Cardiac fibroblast (primary cell): ENCODE measurements around the gene RGPD3.
"Not testable (repeated sequence)": the region's sequence is repeated elsewhere in the genome, so short reads cannot be mapped to it uniquely, and the experiment has no call there.

Experiments
- DNase-seq, 2 donors: peaks; one replicate each; pipeline versions ENCODE4 v3.0.0 to v3.0.0-alpha.2; 2010; ENCODE audit warnings: low read depth in 2 of 2
- H3K4me3 ChIP-seq, 2 donors: replicated peaks in 1 of 2; 1 replicate in 1 of 2; 2 replicates in 1 of 2; pipeline ENCODE4 v1.5.1; 2011; ENCODE audit warnings: low read depth in 2 of 2, low read length in 2 of 2, mild to moderate bottlenecking in 2 of 2, moderate library complexity in 1 of 2
- TF ChIP-seq, protein P1 (sequence below): IDR thresholded peaks from one replicate; pipeline ENCODE4 v1.5.1; 2011; ENCODE audit warnings: low read depth, mild to moderate bottlenecking, low read length, inconsistent platforms

The RGPD3 gene

DNA sequence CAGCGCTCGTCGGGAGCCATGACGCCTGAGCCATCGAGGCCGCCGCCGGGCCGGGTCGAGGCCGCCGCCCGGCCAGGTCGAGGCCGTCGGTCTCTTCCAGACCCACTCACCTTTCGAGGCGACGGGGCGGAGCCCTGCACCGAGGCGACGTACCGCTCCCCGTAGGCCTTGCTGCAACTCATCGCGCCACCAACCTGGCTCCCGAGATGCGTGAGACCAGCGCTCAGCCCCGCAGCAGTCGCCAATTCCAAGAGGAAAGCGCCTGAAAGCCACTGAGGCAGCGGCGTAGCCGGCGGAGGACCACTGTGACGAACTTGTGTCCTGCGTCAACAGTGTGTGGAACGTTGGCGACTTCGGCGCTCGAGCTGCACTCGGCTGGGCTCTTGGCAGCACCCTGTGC is at the start of gene RGPD3:
TSS of gene RGPD3 (minus strand) at position 307 of the 400 bp plus-strand sequence. CDS start at position 182, 125 bp downstream.
- DNase-seq, H3K4me3 ChIP-seq: not testable (repeated sequence)

DNA sequence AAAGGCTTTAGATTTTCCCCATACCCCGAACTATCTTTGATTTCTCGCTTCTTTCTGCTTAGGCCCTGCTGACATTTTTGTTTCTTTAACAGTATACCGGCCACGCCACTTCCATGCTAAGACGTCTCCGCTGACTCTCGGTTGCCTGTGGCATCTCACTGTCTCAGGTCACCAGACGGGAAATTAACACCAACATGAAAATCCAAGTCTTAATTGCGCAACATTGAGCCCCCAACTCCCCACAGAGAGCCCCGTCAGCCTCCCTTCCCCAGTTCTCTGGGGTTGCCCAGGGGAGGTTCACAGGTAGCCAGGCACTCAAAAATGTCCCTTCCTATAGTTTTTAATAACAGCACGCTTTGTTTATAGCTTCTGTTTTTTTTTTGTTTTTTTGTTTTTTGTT is 49.1 kb upstream of the RGPD3 start:
- no peak overlapping the region for H3K4me3 ChIP-seq
- no peak for DNase-seq
- TF ChIP-seq, protein P1, sequence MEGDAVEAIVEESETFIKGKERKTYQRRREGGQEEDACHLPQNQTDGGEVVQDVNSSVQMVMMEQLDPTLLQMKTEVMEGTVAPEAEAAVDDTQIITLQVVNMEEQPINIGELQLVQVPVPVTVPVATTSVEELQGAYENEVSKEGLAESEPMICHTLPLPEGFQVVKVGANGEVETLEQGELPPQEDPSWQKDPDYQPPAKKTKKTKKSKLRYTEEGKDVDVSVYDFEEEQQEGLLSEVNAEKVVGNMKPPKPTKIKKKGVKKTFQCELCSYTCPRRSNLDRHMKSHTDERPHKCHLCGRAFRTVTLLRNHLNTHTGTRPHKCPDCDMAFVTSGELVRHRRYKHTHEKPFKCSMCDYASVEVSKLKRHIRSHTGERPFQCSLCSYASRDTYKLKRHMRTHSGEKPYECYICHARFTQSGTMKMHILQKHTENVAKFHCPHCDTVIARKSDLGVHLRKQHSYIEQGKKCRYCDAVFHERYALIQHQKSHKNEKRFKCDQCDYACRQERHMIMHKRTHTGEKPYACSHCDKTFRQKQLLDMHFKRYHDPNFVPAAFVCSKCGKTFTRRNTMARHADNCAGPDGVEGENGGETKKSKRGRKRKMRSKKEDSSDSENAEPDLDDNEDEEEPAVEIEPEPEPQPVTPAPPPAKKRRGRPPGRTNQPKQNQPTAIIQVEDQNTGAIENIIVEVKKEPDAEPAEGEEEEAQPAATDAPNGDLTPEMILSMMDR = no peak

DNA sequence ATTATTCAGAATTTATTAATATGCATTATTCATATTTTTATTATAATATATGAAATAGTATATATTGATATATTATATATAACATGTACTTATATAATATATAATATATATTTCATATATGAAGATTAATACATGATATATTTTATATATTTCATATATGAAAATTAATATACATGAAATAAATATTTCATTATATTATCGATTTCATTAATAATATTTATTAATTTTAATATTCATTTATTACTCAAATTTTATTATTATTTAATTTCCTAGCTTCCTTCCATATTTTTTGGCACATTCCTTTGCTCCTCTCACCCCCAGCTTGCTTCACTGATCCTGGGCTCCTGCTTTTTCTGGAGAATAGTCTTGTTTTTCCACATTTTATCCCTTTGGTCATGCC is 48.7 kb upstream of the RGPD3 start:
- no peak for DNase-seq
- H3K4me3 ChIP-seq = no peak overlapping the region
- TF ChIP-seq, protein P1 = no peak

DNA sequence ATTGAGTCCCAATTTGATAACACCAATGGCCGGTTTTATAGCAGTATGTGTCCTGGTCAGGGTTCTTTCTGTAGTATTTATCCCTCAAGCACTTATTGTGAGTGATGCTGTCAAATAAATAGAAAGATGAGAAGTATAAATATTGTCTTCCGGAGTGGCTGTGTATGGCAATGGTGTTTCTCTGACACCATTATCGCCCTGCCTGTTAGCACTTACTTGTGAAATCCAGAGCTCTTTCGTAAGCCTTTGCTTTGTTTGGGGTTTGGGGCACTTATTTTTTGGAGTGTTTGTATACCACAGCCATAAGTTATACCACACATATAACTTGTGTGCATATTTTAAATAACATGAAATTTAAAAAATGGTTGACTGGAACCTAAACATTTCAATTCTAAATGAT is 48.2 kb upstream of the RGPD3 start:
- TF ChIP-seq, protein P1 = no peak

DNA sequence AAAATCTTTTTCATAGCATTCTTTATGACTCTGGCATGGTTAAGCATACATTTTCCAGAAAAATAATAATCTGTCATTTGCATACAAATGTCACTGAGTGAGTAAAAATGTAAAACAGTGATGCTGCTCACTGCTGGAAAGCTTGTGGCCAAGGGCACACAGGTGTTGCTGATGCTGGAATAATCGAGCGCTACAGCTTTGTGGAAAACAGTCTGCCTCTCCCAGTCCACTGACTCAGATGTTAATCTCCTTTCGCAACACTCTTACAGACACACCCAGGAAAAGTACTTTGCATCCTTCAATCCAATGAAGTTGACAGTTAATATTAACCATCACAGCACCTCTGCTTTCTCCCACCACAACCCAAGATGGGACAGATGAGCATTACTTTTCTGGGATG is 46.6 kb upstream of the RGPD3 start:
- DNase-seq = peak in 1 of 2 donors; percentile 0
- not testable (repeated sequence) for H3K4me3 ChIP-seq

More for the DNA sequence above, 48.2 kb upstream of the RGPD3 start:
- DNase-seq = no peak
- H3K4me3 ChIP-seq = no peak overlapping the region

DNA sequence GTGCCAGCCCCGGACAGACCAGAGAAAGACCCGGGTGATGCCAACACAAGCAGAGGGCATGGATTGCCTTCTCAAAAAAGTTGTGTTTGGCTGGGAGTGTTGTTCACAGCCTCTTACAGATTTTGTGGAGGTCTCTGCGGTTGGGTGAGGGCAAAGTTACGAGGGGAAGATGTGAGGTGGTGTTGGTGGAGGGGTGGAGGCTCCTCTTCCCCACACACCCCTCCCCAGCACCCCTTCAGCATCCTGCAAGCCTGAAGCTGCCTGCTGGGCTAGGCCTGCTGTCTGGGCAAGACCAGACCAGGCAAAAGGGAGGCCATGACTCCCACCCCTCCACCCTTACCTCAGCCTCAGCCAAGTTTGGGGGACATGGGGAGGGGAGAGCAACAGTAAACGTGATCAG is 45.2 kb upstream of the RGPD3 start:
- DNase-seq, H3K4me3 ChIP-seq: not testable (repeated sequence)

DNA sequence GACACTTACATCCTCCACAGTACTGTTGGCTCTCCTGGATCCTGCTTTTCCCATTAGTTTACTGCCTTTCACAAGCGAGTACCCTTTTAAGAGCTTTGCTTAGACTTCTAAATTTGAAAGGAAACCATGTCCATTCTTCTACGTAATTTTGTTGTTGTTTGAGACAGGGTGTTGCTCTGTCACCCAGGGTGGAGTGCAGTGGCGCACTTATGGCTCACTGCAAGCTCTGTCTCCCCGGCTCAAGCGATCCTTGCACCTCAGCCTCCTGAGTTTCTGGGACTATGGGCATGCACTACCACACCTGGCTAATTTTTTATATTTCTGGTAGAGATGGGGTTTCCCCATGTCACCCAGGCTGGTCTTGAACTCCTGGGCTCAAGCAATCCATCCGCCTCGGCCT is 43.7 kb upstream of the RGPD3 start:
- not testable (repeated sequence) for H3K4me3 ChIP-seq
- DNase-seq = peak in 1 of 2 donors; percentile 2

DNA sequence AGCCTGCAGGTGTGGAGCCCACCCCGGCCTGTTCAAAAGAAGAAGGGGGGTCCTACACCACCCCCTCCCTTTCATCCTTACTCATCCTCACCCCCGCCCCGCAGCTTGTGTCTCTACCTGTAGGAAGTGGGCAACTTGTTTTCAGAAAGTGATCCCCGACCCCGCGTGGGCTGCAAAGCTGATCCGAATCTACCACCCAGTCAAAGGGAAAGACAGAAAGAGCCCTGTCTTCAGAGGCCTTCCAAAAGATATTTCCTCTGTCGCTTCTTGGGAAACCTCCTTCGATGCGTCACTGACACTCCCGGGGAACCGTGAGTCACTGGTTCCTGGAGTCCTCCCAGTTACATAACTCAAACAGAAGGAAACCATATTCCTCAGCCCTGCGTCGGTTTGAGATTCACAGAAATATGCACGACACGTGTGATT is 43.3 kb upstream of the RGPD3 start:
- peak; percentile 75 to 84 for DNase-seq
- H3K4me3 ChIP-seq = not testable (repeated sequence)

DNA sequence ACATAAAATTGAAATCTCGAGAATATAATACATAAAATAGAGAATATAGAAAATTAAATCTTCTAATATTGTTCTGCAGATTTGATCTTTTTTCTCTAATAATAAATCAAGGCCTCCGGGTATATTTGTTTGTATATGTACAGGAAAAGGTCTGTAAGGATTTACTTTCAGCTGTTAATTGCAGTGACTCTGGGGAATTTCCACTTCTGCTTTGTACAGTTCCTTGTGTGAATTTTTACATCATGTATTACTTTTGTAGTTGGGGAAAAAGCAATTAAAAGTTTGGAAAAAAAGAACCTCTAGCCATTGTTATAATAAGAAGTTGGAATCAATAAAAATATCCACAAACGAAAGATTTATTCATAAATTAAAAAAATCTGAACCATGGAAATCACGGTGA is 42.6 kb upstream of the RGPD3 start:
- H3K4me3 ChIP-seq, DNase-seq: not testable (repeated sequence)

DNA sequence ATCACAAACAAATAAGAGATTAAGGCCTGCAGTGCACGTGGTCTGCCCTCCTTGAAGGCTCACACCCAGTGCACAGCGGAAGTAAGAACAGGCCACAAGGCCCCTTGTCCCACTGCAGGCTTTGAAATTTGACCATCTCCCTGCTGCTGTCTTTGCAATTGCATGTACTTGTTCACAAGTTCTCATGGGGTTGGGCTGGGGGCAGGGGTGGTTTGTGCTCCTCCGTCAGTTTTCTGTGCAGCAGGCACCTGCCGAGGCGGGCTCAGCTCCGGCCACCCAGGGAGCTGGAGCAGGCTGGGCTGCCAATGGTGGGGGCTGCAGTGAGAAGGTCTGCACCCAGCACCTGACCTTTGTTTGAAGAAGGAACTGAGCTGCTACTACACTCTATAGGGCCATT is 41.2 kb upstream of the RGPD3 start:
- not testable (repeated sequence) for DNase-seq, H3K4me3 ChIP-seq

DNA sequence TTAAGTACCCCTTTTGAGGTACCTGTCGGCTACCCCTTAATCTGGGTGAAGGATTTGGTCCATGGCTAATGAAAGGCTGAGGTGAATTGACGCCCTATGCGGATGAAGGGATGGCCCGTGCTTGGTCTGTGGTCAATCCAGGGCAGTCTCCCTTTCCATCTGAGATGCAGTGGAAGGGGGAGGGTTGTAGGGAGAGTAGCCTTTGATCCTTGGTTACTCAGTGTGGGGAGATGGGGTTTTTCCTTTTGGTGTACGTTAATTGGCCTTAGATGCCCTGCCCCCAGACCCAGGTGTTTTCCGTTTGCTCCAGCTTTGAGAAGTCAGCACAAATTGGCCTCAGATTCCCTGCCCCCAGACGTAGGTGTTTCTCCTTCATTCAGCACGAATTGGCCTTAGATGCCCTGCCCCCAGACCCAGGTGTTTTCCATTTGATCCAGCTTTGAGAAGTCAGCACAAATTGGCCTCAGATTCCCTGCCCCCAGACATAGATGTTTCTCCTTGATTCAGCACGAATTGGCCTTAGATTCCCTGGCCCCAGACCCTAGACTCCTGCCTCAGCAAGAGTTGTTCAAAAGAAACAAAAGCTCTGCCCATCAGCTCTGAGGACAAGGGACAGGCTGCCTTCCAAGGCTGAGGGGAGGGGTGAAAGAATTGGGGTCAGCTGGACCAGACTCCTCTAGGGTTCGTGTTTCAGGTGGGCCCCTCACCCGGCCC is 40.6 kb upstream of the RGPD3 start:
- not testable (repeated sequence) for H3K4me3 ChIP-seq, DNase-seq

DNA sequence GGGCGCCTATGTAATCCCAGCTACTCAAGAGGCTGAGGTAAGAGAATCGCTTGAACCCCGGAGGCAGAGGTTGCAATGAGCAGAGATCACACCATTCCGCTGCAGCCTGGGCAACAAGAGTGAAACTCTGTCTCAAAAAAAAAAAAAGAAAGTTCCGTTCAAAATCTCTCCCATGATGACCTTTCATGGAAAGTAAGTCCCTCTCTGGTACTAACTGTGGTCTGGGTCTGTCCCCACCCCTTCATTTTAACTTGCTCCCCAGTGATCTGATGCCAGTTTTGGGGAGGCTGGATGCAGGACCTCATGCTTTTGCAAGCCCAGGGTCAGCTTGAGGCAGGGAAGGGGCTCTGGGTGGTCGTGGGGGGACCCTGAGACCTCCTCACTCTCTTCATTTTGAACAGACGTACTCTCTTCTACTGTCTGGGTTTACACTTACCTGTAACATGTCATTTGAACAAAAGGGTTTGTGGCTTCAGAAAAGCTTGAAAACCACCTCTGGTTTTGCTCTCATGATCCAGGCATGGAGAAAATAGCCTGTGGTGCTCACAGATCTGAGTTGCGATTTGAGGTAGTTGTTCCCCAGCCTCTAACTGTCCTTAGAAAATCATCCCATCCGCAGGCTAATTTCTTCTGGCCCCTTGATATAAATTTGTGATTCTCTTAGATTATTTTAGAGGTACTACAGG is 37.9 kb upstream of the RGPD3 start:
- DNase-seq, H3K4me3 ChIP-seq: not testable (repeated sequence)

DNA sequence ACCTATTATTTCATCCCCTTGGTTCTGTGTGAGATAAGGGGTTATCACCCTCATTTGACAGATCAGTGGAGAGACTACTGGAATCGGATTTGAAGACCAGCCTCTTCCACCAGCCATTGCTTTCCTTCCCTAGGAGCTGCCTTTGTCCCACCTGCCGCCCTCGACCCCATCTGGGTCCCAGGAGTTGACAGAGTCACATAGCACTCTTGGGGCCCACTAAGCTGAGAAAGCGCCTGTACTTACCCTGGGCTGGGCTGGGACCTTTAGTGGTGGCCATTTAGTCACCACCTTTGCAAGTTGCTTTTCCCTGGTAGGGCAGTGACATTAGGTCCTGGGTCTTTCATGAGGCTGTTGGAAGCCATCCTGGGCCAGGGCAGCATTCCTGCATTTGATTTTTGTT is 36.6 kb upstream of the RGPD3 start:
- H3K4me3 ChIP-seq, DNase-seq: not testable (repeated sequence)

DNA sequence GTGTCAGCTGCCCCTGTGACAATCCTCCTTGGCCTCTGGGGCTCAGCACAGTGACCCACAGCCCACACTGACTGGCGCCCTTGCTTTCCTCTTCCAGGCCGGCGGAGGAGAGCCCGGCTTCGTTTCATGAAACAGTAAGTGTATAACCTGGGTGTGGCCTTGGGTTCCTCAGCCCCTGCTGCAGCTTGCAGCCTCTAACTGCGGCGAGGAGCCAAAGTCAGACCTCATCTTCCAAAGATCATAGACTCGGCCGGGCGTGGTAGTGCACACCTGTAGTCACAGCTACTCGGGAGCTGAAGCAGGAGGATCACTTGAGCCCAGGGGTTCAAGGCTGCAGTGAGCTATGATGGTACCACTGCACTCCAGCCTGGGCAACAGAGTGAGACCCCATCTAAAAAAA is 36.0 kb upstream of the RGPD3 start:
- not testable (repeated sequence) for DNase-seq, H3K4me3 ChIP-seq

DNA sequence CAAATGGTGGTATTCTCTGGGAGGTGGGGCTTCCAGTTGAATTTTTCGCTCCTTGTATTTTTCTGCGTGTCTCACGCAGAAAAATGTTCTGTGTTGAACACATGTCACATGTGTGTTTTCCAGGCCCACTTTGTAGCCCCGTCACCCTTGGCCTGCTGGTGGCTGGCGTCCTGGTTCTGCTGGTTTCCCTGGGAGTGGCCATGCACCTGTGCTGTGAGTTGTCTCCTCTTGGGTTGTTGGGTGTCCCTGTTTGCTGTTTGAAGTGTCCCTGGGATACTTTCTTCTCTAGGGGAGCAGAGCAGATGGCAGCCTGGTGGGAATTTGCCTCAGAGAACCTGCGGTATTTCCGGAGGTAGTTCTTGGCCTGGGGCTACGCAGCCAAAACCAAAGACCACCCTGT is 34.1 kb upstream of the RGPD3 start:
- DNase-seq, H3K4me3 ChIP-seq: not testable (repeated sequence)
